Measurements from ENCODE around the gene TREML2. TPM values are rescaled to one million over a fixed set of nuclear protein-coding genes. Genes with fewer than 3 reads are reported as not detected.

The TREML2 gene
- polyA plus RNA-seq, 1 donor, result 0.08 TPM

- DNase-seq, result no peak
These were observed 24.8 kb downstream of the TREML2 start for GRCh38 chr6:41176189-41176588.

- no peak for DNase-seq
These were observed 25.9 kb downstream of the TREML2 start for GRCh38 chr6:41175084-41175483.

GRCh38 chr6:41174610-41175009 lies 26.3 kb downstream of the TREML2 start:
- no peak for DNase-seq

DNA sequence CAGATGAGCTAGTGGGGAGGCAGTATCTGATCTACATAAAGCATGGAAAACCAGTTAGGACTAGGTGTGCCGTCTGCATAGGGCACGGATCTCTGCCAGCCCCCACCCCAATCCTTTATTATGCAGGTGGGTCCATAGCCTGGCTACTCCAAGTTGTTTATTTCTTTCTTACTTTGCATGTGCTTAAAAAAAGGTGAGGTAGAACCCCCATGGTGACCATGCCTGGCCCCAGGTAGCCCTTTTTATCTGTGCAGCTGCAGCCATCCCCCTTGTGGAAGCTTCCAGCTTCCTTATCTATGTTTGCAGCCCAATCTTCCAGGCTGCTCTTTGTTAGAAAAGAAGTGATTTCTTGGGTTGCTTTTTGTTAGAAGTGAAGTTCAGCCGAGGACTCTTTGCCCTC lies 29.0 kb downstream of the TREML2 start:
- DNase-seq, result no peak

GRCh38 chr6:41170547-41171160 lies 30.3 kb downstream of the TREML2 start:
- DNase-seq, result no peak

- DNase-seq, result no peak
These were observed 33.6 kb downstream of the TREML2 start for GRCh38 chr6:41167173-41167963.

- no peak for DNase-seq
These were observed 36.3 kb downstream of the TREML2 start for GRCh38 chr6:41164551-41165120.

DNA sequence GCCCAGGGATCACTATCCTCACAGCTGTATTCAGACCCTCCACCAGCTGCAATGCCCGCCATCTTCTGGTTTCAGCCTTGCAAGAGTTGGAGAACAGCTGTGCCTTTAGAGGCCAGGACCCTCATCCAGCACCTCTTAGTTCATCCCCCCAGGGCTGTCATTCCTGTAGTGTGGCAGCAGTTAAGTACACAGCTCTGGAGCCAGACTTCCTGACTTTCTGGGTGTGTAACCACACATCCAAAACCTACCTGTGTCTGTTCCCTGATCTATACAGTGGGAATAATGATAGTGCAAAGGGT lies 37.6 kb downstream of the TREML2 start:
- no peak for DNase-seq

DNA sequence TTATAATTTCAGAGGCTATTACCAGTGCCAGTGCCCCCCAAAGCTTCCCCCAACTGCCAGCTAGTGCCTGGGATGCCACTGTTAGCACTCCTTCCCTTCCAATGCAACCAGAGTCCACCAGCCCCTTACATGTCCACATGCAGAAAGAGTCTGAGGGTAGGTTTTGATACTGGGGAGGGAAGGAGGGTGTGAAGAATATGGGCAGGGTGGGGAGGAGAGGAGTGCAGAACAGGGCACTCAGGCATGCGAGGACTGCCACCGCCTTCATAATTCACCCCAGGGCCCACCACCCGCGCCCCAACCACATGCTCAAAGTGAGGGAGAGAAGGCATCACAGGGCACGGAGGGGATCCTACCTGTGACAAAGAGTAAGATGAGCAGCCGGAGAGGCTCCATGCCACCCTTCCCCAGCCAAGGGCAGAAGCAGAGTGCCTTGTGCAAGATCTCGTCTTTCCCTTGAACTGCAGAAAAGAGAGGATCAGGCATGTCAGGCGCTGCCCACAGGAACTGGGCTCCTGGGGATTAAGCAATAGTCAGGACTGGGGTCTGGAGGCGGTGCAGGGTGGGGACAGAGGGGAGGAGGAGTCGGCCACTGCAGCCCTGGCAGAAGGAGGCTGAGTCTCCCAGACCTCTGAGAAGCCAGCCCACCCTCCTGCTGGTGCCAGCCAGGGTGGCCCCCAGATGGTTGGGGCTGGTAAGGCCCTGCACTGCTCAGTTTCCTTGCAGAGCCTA lies 38.1 kb downstream of the TREML2 start, which contains the start of gene TREM2:
TREM2 (minus strand) TSS at position 430 of the 732 bp plus-strand sequence; CDS start at position 396, 34 bp downstream.
- no peak for DNase-seq

GRCh38 chr6:41161851-41162552 lies 38.9 kb downstream of the TREML2 start:
- DNase-seq, result no peak

DNA sequence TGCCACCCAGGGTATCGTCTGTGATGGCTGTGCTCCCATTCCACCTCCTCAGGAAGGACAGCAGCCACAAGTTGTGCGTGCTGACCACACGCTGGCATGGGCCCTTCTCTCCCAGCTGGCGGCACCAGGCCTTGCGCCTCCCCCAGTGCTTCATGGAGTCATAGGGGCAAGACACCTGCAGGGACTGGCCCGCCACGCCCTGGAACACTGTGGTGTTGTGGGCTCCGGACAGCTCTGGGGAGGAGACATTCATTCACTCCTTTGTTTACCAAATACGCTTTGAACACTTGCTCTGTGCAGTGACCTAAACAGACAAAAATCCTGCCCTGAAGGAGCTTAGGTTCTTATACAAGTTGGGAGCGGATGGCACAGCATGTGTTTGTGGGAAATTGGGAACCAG lies 39.6 kb downstream of the TREML2 start:
- no peak for DNase-seq

- no peak for DNase-seq
These were observed 40.0 kb downstream of the TREML2 start for GRCh38 chr6:41160933-41161332.

- no peak for DNase-seq
These were observed 41.4 kb downstream of the TREML2 start for GRCh38 chr6:41159415-41160082.

GRCh38 chr6:41157323-41157722 lies 43.6 kb downstream of the TREML2 start:
- no peak for DNase-seq

GRCh38 chr6:41156771-41157170 lies 44.2 kb downstream of the TREML2 start:
- no peak for DNase-seq

- no peak for DNase-seq
These were observed 44.9 kb downstream of the TREML2 start for GRCh38 chr6:41156001-41156400.

- DNase-seq, result no peak
These were observed 45.7 kb downstream of the TREML2 start for GRCh38 chr6:41155132-41155805.

GRCh38 chr6:41153992-41154625 lies 46.8 kb downstream of the TREML2 start, which contains the start of gene TREML1:
TREML1 (minus strand) TSS chr6:41154347; CDS start chr6:41154288, 59 bp downstream.
- DNase-seq, result no peak

- DNase-seq, result no peak
These were observed 47.5 kb downstream of the TREML2 start for GRCh38 chr6:41153451-41153850.

DNA sequence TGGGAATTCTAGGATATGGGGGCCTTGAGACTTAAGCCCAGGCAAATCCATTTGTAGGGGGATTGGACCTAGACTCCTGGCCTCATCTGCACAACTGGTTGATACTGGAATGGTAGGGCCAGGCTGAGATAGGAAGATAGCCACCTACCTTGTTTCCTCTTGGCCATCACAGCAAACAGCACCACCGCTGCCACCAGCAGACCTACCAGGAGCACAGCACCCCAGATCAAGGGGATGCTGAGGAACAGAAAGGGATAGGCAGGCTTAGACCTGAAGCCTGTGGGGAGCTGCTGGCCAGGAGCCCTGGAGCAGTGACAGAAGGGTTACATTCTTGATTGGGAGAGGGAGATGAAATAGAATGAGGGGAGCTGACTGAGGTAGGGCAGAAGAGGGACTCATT lies 50.3 kb downstream of the TREML2 start:
- DNase-seq, result no peak

DNA sequence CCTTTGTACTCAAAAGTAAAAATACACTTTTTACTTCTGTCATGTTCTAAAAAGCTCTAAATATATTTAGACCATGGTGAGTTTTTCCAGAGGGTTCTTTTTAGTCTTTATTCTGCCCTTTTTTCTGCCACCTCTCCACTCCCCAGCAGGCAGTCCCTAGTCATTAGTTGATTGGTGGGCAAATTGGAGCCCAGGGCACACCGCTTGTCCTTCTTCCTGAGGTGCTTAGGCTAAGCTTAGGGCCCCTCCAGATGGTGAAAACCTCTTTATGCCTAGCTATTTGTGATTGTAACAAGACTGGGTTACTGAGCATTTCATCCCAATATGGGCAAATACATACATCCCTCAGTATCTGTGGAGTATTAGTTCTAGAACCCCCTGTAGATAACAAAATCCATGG lies 53.0 kb downstream of the TREML2 start:
- no peak for DNase-seq
